ENCODE measurements around the gene TMEM43. TPM values are rescaled to one million over a fixed set of nuclear protein-coding genes. Genes with fewer than 3 reads are reported as not detected.

TMEM43 gene
- polyA plus RNA-seq, 10 donors: 49.7 to 71.3 (median 57.8) TPM

- no peak for DNase-seq
Observed at GRCh38 chr3:14172496-14172895, 47.6 kb downstream of the TMEM43 start.

- no peak for DNase-seq
Observed at GRCh38 chr3:14174483-14174882, 49.6 kb downstream of the TMEM43 start.

GRCh38 chr3:14175383-14176037 lies 50.7 kb downstream of the TMEM43 start:
- DNase-seq: peak in 1 of 3 donors; percentile 26

- peak in 2 of 3 donors; percentile 15 to 26 for DNase-seq
Observed at GRCh38 chr3:14177580-14178246, 52.9 kb downstream of the TMEM43 start.

GRCh38 chr3:14178247-14179113 lies 53.6 kb downstream of the TMEM43 start, which contains the start of the genes LSM3 and XPC:
TSS of gene LSM3 (plus strand) at chr3:14178817. CDS start at chr3:14178861, 44 bp downstream.
TSS of gene XPC (minus strand) at chr3:14178601. CDS start at chr3:14178568, 33 bp downstream.
- peak; percentile 98 to 99 (median 99) for DNase-seq

GRCh38 chr3:14179114-14179465 lies 54.2 kb downstream of the TMEM43 start:
- DNase-seq: no peak

GRCh38 chr3:14179795-14180194 lies 54.9 kb downstream of the TMEM43 start:
- no peak for DNase-seq

GRCh38 chr3:14181253-14181652 lies 56.4 kb downstream of the TMEM43 start:
- no peak for DNase-seq

GRCh38 chr3:14183015-14183577 lies 58.2 kb downstream of the TMEM43 start:
- DNase-seq: no peak

- no peak for DNase-seq
Observed at GRCh38 chr3:14186854-14187458, 62.1 kb downstream of the TMEM43 start.

- no peak for DNase-seq
Observed at GRCh38 chr3:14188041-14188754, 63.3 kb downstream of the TMEM43 start.

Other genes with a start within 250 kb of the TMEM43 start
- 1 to 10 TPM in 1 of 10 donors, under 1 TPM in 4, not detected in 5; 0.05 to 1.1 (median 0.27) TPM for gene WNT7A, start 245.0 kb upstream of the TMEM43 start, polyA plus RNA-seq (ENCODE audit: insufficient read length in 10 of 10)
- gene CHCHD4, start 182 bp upstream of the TMEM43 start, polyA plus RNA-seq (ENCODE audit: insufficient read length in 10 of 10): 10 to 100 TPM; 12.8 to 16.6 (median 14.1) TPM
- gene XPC, start 53.5 kb downstream of the TMEM43 start, polyA plus RNA-seq (ENCODE audit: insufficient read length in 10 of 10): 10 to 100 TPM; 12.8 to 24.2 (median 21.2) TPM
- 10 to 100 TPM; 10.1 to 13.8 (median 12.2) TPM for gene LSM3, start 53.8 kb downstream of the TMEM43 start, polyA plus RNA-seq (ENCODE audit: insufficient read length in 10 of 10)

All from muscle of back (tissue), 11 donors.